ENCODE measurements around the gene SMARCA1.

The SMARCA1 gene

DNA sequence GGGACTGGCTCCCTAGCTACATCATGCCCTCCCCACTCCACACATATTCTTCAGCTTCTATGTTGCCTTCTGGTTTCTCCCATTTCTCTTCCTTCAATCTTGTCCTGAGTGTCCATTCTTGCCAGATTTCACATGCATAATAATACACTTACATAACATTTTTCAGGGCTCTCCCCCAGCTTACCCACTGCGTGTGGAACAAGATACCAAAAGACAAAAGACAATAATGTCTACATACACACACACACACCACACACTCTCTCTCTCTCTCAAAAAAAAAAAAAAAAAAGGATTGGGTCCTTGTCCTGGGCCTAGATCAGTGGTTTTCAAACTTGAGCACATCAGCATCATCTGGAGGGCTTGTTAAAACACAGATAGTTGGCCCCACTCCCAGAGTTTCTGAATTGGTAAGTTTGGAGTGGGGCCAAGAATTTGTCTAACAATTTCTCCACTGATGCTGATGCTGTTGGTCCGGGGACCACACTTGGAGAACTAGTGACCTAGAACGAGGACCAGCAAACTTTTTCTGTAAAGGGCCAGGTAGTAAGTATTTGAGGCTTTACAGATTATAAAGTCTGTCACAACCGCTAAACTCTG, 6.5 kb upstream of the SMARCA1 start:
- DNase-seq (ENCODE audit: low read depth) = peak; percentile 11
- no peak overlapping the region for H3K4me3 ChIP-seq (ENCODE audit: low read length)
- TF ChIP-seq, protein P1, sequence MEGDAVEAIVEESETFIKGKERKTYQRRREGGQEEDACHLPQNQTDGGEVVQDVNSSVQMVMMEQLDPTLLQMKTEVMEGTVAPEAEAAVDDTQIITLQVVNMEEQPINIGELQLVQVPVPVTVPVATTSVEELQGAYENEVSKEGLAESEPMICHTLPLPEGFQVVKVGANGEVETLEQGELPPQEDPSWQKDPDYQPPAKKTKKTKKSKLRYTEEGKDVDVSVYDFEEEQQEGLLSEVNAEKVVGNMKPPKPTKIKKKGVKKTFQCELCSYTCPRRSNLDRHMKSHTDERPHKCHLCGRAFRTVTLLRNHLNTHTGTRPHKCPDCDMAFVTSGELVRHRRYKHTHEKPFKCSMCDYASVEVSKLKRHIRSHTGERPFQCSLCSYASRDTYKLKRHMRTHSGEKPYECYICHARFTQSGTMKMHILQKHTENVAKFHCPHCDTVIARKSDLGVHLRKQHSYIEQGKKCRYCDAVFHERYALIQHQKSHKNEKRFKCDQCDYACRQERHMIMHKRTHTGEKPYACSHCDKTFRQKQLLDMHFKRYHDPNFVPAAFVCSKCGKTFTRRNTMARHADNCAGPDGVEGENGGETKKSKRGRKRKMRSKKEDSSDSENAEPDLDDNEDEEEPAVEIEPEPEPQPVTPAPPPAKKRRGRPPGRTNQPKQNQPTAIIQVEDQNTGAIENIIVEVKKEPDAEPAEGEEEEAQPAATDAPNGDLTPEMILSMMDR (conservative IDR thresholded peaks at IDR 0.05; ENCODE audit: low read length) = no peak

DNA sequence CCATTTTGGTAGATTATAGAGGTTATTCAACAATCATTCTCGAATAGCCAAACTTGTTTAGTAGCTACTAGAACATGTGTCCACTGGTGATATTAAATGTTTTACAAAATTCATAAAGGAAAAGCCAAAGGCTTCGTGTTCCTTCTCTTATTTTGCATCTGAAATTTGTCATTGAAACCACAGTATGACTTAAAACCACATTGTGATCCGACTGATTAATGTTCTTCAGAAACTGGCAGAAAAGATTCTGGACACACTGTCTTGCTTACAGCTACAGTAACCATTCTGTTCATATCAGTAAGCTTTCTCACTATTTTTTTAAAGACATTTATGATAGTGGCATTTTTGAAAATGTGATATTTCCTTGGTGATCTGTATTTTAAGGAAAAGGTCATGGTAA, 2.6 kb upstream of the SMARCA1 start:
- TF ChIP-seq, protein P1 (conservative IDR thresholded peaks at IDR 0.05; ENCODE audit: low read length) = no peak
- no peak for DNase-seq (ENCODE audit: low read depth)
- no peak overlapping the region for H3K4me3 ChIP-seq (ENCODE audit: low read length)

DNA sequence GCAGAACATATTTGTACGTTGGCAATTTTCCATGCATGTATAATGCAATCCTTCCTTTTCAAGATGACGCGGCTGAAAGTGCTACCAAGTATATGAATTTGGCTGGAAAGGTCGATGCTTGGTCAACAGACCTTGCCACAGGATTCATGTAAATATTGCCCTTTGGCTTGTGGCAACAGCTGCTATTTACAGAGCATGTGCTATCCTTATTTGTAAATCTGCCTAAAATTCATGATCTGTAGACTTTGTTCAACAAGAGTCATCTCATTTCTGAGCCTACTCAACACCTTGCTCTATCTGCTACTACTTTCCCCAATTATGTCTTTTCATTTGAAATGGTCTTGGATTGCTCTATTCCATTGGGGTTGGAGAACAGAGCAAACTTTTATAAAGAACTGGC, 1.9 kb upstream of the SMARCA1 start:
- TF ChIP-seq, protein P1 (conservative IDR thresholded peaks at IDR 0.05; ENCODE audit: low read length) = no peak
- DNase-seq (ENCODE audit: low read depth) = no peak
- H3K4me3 ChIP-seq (ENCODE audit: low read length) = no peak overlapping the region

DNA sequence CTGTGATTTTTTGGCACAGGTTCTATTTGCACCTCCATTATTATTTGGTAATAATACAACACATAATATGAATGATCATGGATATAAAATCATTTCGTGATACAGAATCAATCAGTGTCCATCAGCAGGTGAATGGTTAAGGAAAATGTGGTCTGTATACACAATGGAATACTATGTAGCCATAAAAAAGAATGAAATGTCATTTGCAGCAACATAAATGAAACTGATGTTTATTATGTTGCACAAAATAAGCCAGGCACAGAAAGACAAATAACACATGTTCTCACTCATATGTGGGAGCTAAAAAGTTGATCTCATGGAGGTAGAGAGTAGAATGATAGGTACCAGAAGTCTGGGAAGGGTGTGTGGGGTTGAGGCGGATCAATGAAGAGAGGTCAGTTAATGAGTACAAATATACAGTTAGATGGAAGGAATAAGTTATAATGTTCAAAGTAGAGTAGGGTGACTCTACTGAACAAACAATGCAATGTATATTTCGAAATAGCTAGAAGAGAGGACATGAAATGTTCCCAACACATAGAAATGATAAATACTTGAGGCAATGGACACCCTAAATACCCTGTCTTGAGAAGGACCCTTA, 1.1 kb upstream of the SMARCA1 start:
- no peak overlapping the region for H3K4me3 ChIP-seq (ENCODE audit: low read length)
- TF ChIP-seq, protein P1 (conservative IDR thresholded peaks at IDR 0.05; ENCODE audit: low read length) = no peak
- no peak for DNase-seq (ENCODE audit: low read depth)

DNA sequence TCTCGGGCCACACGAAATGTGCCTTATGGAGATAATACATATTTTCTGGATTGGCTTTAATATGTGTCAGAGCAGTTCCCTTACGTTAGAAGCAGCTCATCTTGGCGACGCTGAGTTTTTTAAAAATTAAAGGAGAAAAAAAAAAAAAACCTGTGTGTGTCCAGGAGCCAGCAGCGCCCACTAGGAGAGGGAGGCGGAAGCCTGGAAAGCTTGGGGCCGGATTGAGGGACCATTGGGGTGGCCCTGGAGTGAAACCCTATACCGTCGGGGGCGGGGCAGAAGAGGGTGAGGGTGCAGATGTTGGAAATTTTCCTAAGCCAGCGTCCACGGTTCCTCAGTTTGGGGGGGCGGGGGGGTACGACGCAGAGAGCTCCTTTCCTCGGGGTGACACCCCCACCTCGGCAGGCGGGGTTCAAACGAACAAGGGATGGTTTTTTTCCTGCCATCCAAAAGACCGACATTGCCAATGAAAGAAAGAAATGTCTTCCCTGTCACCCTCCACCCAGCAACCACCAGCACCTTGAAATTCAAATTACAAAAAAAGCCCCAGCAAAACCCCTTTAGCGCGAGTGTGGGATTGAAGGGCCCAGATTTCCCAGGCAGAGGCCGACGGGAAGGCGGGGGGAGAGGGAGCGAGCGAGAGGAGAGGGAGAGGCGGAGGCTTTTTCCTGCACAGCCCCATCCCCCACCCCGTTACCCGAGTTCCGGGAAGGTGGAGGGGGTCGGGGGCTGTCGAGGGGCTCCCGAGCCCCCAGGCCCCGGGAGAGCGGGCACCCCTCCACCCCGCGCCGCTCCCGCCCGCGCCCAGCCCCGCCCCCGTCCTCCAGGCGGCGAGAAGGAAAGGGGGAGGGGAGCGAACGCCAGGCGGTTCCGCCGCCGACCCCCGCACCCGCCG, 859 bp downstream of the SMARCA1 start:
- DNase-seq (ENCODE audit: low read depth) = peak; percentile 50
- H3K4me3 ChIP-seq (ENCODE audit: low read length) = peak overlapping the region; percentile 75
- TF ChIP-seq, protein P1 (conservative IDR thresholded peaks at IDR 0.05; ENCODE audit: low read length) = peak; percentile 35

DNA sequence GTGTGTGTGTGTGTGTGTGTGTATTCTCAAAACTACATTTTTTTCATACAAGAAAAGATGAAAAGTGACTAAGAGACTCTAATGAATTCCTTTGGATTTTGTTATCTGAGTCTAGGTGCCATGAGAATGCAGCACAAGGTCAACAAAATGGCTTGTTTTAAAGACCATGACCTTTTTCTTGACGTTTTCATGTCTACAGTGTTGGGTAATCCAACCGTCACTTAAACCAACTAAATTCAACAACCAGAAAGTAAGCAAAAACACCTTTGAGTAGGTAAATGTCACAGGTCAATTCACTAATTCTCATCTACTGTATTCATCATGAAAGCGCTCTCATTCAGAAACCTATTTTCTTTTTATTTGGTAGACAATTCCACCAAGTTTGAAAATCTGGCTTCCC, 3.1 kb downstream of the SMARCA1 start:
- no peak overlapping the region for H3K4me3 ChIP-seq (ENCODE audit: low read length)
- no peak for DNase-seq (ENCODE audit: low read depth)
- TF ChIP-seq, protein P1 (conservative IDR thresholded peaks at IDR 0.05; ENCODE audit: low read length) = no peak
